ENCODE measurements around the gene ASB10. TPM values are rescaled to one million over a fixed set of nuclear protein-coding genes. Genes with fewer than 3 reads are reported as not detected.
A peak's percentile ranks its signal among the peaks of the same experiment; 100 is the strongest.

Gene ASB10
- not detected for total RNA-seq
- total RNA-seq (2013): not detected

GRCh38 chr7:151186640-151187408, at the start of gene ASB10:
ASB10 (minus strand) TSS chr7:151187250; CDS start chr7:151187130, 120 bp downstream.
- no peaks in the 10 kb centered on the region for H3K4me1 ChIP-seq (ENCODE audit: control insufficient read depth, insufficient read depth, low read length)
- DNase-seq: no peak
- H3K27me3 Mint-ChIP-seq (ENCODE audit: low read depth in 2 of 2): peaks cover 0 to 7% of the 10 kb centered on the region in 2 donors
- no peaks in the 10 kb centered on the region for H3K36me3 Mint-ChIP-seq
- no peak within 1 kb of the TSS for H3K27ac Mint-ChIP-seq
- 92% methylated on average over 22 of the region's 22 CpGs for WGBS (ENCODE audit: insufficient coverage)
- no peaks in the 10 kb centered on the region for H3K36me3 ChIP-seq (ENCODE audit: control insufficient read depth, insufficient read depth, low read length)
- no peak within 1 kb of the TSS for H3K4me3 Mint-ChIP-seq
- no peaks in the 10 kb centered on the region for H3K9me3 ChIP-seq (ENCODE audit: control insufficient read depth, insufficient read depth, low read length)
- intact Hi-C loops (cut with micrococcal nuclease): no loop called here
- TF ChIP-seq CTCF (IDR thresholded peaks at IDR 0.05): no peak
- H3K4me3 ChIP-seq (ENCODE audit: low read length): no peak within 1 kb of the TSS
- no peak for ATAC-seq
- no peaks in the 10 kb centered on the region for H3K4me1 Mint-ChIP-seq
- no peaks in the 10 kb centered on the region for H3K27me3 ChIP-seq (ENCODE audit: control insufficient read depth, insufficient read depth, low read length)
- H3K27ac ChIP-seq (ENCODE audit: low read length): no peak within 1 kb of the TSS
- no peaks in the 10 kb centered on the region for H3K9me3 Mint-ChIP-seq

GRCh38 chr7:151236406-151236805, 49.4 kb upstream of the ASB10 start:
- H3K36me3 Mint-ChIP-seq: no peaks in the 10 kb centered on the region
- no peaks in the 10 kb centered on the region for H3K9me3 Mint-ChIP-seq
- Histone ChIP-seq H3K9me3 (ENCODE audit: control insufficient read depth, insufficient read depth, low read length) (no peaks in the 10 kb centered on the region), H3K4me3 (ENCODE audit: low read length) (no peak overlapping the region), H3K27ac (ENCODE audit: low read length) (no peak overlapping the region), H3K4me1 (ENCODE audit: control insufficient read depth, insufficient read depth, low read length) (peaks cover 26% of the 10 kb centered on the region), H3K27me3 (ENCODE audit: control insufficient read depth, insufficient read depth, low read length) (no peaks in the 10 kb centered on the region), H3K36me3 (ENCODE audit: control insufficient read depth, insufficient read depth, low read length) (peaks cover 27% of the 10 kb centered on the region)
- H3K27me3 Mint-ChIP-seq (ENCODE audit: low read depth in 2 of 2): no peaks in the 10 kb centered on the region
- peaks cover 37 to 38% of the 10 kb centered on the region in 2 donors for H3K4me1 Mint-ChIP-seq
- H3K27ac Mint-ChIP-seq: no peak overlapping the region
- WGBS (ENCODE audit: insufficient coverage): 96% methylated on average over 13 of the region's 13 CpGs
- intact Hi-C loops (cut with micrococcal nuclease): no loop called here
- ATAC-seq (no peak), DNase-seq (no peak)
- H3K4me3 Mint-ChIP-seq: no peak overlapping the region
- TF ChIP-seq CTCF (IDR thresholded peaks at IDR 0.05): no peak

GRCh38 chr7:151235091-151235787, 48.2 kb upstream of the ASB10 start:
- Mint-ChIP-seq H3K4me3 (no peak overlapping the region), H3K9me3 (no peaks in the 10 kb centered on the region), H3K4me1 (peaks cover 37 to 38% of the 10 kb centered on the region in 2 donors), H3K27me3 (ENCODE audit: low read depth in 2 of 2) (no peaks in the 10 kb centered on the region), H3K36me3 (no peaks in the 10 kb centered on the region), H3K27ac (peak overlapping the region in 1 of 2 donors; percentile 98)
- peaks cover 26% of the 10 kb centered on the region for H3K4me1 ChIP-seq (ENCODE audit: control insufficient read depth, insufficient read depth, low read length)
- WGBS (ENCODE audit: insufficient coverage): 98% methylated on average over 28 of the region's 28 CpGs
- H3K9me3 ChIP-seq (ENCODE audit: control insufficient read depth, insufficient read depth, low read length): no peaks in the 10 kb centered on the region
- intact Hi-C loops (cut with micrococcal nuclease): no loop called here
- no peak for ATAC-seq
- no peaks in the 10 kb centered on the region for H3K27me3 ChIP-seq (ENCODE audit: control insufficient read depth, insufficient read depth, low read length)
- DNase-seq: no peak
- H3K27ac ChIP-seq (ENCODE audit: low read length): no peak overlapping the region
- no peak for TF ChIP-seq CTCF (IDR thresholded peaks at IDR 0.05)
- H3K4me3 ChIP-seq (ENCODE audit: low read length): no peak overlapping the region
- peaks cover 27% of the 10 kb centered on the region for H3K36me3 ChIP-seq (ENCODE audit: control insufficient read depth, insufficient read depth, low read length)

All from natural killer cell (primary cell).